GM12872 (cell line): ENCODE results near the gene PLA2G4E.

Source experiments
- CTCF ChIP-seq: IDR thresholded peaks from 3 replicates; pipeline ENCODE4 v1.5.1; 2011; ENCODE audit warnings: low read depth, mild to moderate bottlenecking, low read length, moderate library complexity; ENCODE audit not compliant: insufficient read depth

Gene PLA2G4E

GRCh38 chr15:41982133-41982930 is 38.5 kb downstream of the PLA2G4E start:
- no peak for TF ChIP-seq CTCF

GRCh38 chr15:41981371-41982132 is 39.3 kb downstream of the PLA2G4E start:
- no peak for TF ChIP-seq CTCF

GRCh38 chr15:41980654-41981323 is 40.1 kb downstream of the PLA2G4E start:
- no peak for TF ChIP-seq CTCF

- no peak for TF ChIP-seq CTCF
Measured at GRCh38 chr15:41979493-41980266, 41.2 kb downstream of the PLA2G4E start.

- no peak for TF ChIP-seq CTCF
Measured at GRCh38 chr15:41978534-41978933, 42.3 kb downstream of the PLA2G4E start.

GRCh38 chr15:41977757-41978383 is 43.0 kb downstream of the PLA2G4E start:
- TF ChIP-seq CTCF: no peak
